HepG2 (cell line): ENCODE results near the gene ZIK1. TPM values are rescaled to one million over a fixed set of nuclear protein-coding genes. Genes with fewer than 3 reads are reported as not detected.

Experiments
- BCL6 ChIP-seq: IDR thresholded peaks from 2 replicates; pipeline ENCODE4 v1.6.1; 2016; ENCODE audit warnings: missing genetic modification reagents, missing compliant biosample characterization
- CEBPG ChIP-seq: IDR thresholded peaks from 2 replicates; pipeline ENCODE4 v1.6.1; 2016
- HNRNPL ChIP-seq: fragments of 200-400 bp; formaldehyde crosslinking; IDR thresholded peaks from 2 replicates; pipeline ENCODE4 v1.6.1; 2017; ENCODE audit warnings: mild to moderate bottlenecking, low read depth, low read length
- KLF16 ChIP-seq, 2 experiments: sonication (generic) in 1 of 2; formaldehyde crosslinking in 1 of 2; IDR thresholded peaks; 2 replicates each; pipeline versions ENCODE4 v1.6.1 to v1.8.0; 2016 to 2023; ENCODE audit warnings: missing genetic modification reagents in 2 of 2, missing compliant biosample characterization in 1 of 2
- NFIB ChIP-seq: sonication (generic); formaldehyde crosslinking; IDR thresholded peaks from 2 replicates; pipeline ENCODE4 v1.9.0; 2021; ENCODE audit warnings: missing genetic modification reagents, mild to moderate bottlenecking, borderline replicate concordance
- PITX1 ChIP-seq: sonication (generic); formaldehyde crosslinking; IDR thresholded peaks from 2 replicates; pipeline ENCODE4 v1.5.1; 2020; ENCODE audit warnings: mild to moderate bottlenecking, missing genetic modification reagents
- POLR2AphosphoS5 ChIP-seq: IDR thresholded peaks from 2 replicates; pipeline ENCODE4 v1.6.1; 2012; ENCODE audit warnings: low read depth, low read length
- SCMH1 ChIP-seq: sonication (generic); formaldehyde crosslinking; IDR thresholded peaks from 2 replicates; pipeline ENCODE4 v1.9.0; 2021; ENCODE audit warnings: missing genetic modification reagents, mild to moderate bottlenecking, borderline replicate concordance
- SP2 ChIP-seq: sonication (generic); formaldehyde crosslinking; IDR thresholded peaks from 2 replicates; pipeline ENCODE4 v1.5.1; 2020; ENCODE audit warnings: mild to moderate bottlenecking, missing genetic modification reagents
- TAF1 ChIP-seq: sonication (generic); formaldehyde crosslinking; IDR thresholded peaks from 2 replicates; pipeline ENCODE4 v1.4.0; 2020; ENCODE audit warnings: missing genetic modification reagents
- ZBTB3 ChIP-seq: sonication (generic); formaldehyde crosslinking; IDR thresholded peaks from 2 replicates; pipeline ENCODE4 v1.4.0; 2020; ENCODE audit warnings: low read depth, mild to moderate bottlenecking, moderate library complexity, missing genetic modification reagents, borderline replicate concordance
- ZC3H13 ChIP-seq: sonication (generic); formaldehyde crosslinking; IDR thresholded peaks from 2 replicates; pipeline ENCODE4 v1.8.1; 2023; ENCODE audit warnings: mild to moderate bottlenecking, missing genetic modification reagents, moderate library complexity
- ZFP90 ChIP-seq: sonication (generic); formaldehyde crosslinking; IDR thresholded peaks from 2 replicates; pipeline ENCODE4 v1.8.0; 2022; ENCODE audit warnings: missing genetic modification reagents, mild to moderate bottlenecking, inconsistent platforms, borderline replicate concordance
- ZNF337 ChIP-seq: sonication (generic); formaldehyde crosslinking; IDR thresholded peaks from 2 replicates; pipeline ENCODE4 v1.5.1; 2020; ENCODE audit warnings: missing genetic modification reagents, low read depth, mild to moderate bottlenecking, borderline replicate concordance
- ZNF780A ChIP-seq: sonication (generic); formaldehyde crosslinking; IDR thresholded peaks from 2 replicates; pipeline ENCODE4 v1.8.0; 2022; ENCODE audit warnings: mild to moderate bottlenecking, missing genetic modification reagents, moderate library complexity
- ZNF850 ChIP-seq: sonication (generic); formaldehyde crosslinking; conservative IDR thresholded peaks from 2 replicates; pipeline ENCODE4 v1.9.0; 2021; ENCODE audit warnings: mild to moderate bottlenecking, missing genetic modification reagents
- polyA plus RNA-seq, 8 experiments: library from polyadenylated mRNA; depleted of rRNA in 3 of 8; stranded (reverse) in 7 of 8; unstranded in 1 of 8; fragments of >200 nt; fragmentation: Illumina TruSeq in 4 of 8; extraction: Trizol in 4 of 8; gene quantifications; 2 replicates each; pipeline versions ENCODE4 v1.2.1 to v1.2.3, GENCODE V29; 2011 to 2016; ENCODE audit warnings: low read depth in 4 of 8, missing spikeins in 1 of 8, mixed read lengths in 1 of 8; ENCODE audit not compliant: insufficient read depth in 1 of 8
- total RNA-seq, 5 experiments: library from RNA; depleted of rRNA; stranded (reverse); fragments of >200 nt; fragmentation: Illumina TruSeq; extraction: Trizol; gene quantifications; 2 replicates each; pipeline ENCODE4 v1.2.3, GENCODE V29; 2016; ENCODE audit warnings: low read depth in 1 of 5
- TF ChIP-seq, protein P1 (sequence below): IDR thresholded peaks from 2 replicates; pipeline ENCODE4 v1.6.1; 2016; ENCODE audit warnings: mild to moderate bottlenecking
- TF ChIP-seq, protein P2 (sequence below): sonication (generic); formaldehyde crosslinking; IDR thresholded peaks from 2 replicates; pipeline ENCODE4 v1.8.1; 2023; ENCODE audit warnings: mild to moderate bottlenecking, missing genetic modification reagents
- TF ChIP-seq, protein P3 (sequence below): sonication (generic); formaldehyde crosslinking; IDR thresholded peaks from 2 replicates; pipeline ENCODE4 v1.4.0; 2020; ENCODE audit warnings: missing genetic modification reagents
- TF ChIP-seq, protein P4 (sequence below): sonication (generic); formaldehyde crosslinking; IDR thresholded peaks from 2 replicates; pipeline ENCODE4 v1.4.0; 2020; ENCODE audit warnings: mild to moderate bottlenecking, missing genetic modification reagents
- TF ChIP-seq, protein P5 (sequence below): sonication (generic); formaldehyde crosslinking; IDR thresholded peaks from 2 replicates; pipeline ENCODE4 v1.4.0; 2020; ENCODE audit warnings: mild to moderate bottlenecking, missing genetic modification reagents

ZIK1 gene
- total and polyA plus RNA-seq, 2 of the 13 experiments (the other 11 are each of a cell fraction or from before 2014, with no cell fraction given): 2.1 to 7.2 TPM

DNA sequence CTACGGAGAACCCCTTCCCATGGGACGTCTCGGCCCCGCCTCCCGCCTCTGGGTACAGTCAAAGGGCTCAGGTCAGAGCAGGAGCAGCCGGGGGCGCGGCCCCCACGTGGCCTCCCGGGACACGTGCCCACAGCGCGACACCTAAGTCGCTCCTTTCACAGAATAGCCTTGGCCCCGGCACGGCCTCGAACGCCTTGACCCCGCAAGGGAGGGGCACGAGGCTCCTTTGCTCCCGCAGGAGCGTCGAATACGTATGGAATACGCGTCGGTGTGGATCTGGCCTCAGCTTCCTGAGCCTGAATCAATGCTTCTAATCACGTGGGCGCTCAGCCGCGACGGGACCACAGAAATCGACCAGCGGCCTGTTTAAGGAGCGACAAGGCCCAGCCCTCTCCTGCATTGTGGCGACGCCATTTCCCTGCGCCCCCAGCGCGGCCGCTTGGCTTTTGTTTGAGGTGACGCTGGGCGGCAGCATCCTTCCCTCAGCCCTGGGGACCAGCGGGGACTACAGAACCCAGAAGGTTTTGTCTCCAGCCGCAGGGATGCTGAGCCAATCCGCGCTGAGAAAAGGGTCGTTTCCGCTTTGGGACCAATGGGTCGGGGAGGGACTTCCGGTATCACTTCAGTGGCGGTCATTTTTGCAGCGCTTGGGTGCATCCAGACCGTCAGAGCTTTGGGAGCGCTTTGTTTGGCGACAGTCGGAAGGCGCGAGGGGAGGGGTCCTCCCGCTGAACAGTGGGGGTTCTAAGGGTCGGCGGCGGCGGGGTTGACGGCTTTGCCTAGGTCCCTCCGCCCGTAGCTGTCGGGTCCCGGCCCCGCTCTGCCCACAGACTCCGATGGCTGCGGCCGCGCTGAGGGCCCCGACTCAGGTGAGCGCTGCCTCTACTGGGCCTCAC is at the start of gene ZIK1 (continued):
- TF ChIP-seq, protein P1, sequence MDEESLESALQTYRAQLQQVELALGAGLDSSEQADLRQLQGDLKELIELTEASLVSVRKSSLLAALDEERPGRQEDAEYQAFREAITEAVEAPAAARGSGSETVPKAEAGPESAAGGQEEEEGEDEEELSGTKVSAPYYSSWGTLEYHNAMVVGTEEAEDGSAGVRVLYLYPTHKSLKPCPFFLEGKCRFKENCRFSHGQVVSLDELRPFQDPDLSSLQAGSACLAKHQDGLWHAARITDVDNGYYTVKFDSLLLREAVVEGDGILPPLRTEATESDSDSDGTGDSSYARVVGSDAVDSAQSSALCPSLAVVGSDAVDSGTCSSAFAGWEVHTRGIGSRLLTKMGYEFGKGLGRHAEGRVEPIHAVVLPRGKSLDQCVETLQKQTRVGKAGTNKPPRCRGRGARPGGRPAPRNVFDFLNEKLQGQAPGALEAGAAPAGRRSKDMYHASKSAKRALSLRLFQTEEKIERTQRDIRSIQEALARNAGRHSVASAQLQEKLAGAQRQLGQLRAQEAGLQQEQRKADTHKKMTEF (CRISPR knock-in tag): no peak
- TF ChIP-seq NFIB (0 out of 2 replicates have a peak, but pooled peaks have one; percentile 26), ZNF780A (no peak), ZNF850 (CRISPR knock-in tag) (no peak), ZNF337 (no peak), SP2 (peak; percentile 89), PITX1 (CRISPR knock-in tag) (no peak), HNRNPL (no peak), TAF1 (CRISPR knock-in tag) (peak; percentile 18; the same call in 1 of the 2 replicates), BCL6 (CRISPR knock-in tag) (no peak), KLF16 (CRISPR knock-in tag; IDR thresholded peaks at IDR 0.05) (0 out of 4 replicates have a peak, but pooled peaks of 1 of the 2 experiments have one; percentile 19), ZC3H13 (CRISPR knock-in tag) (no peak), CEBPG (CRISPR knock-in tag) (no peak), ZFP90 (CRISPR knock-in tag) (no peak), SCMH1 (CRISPR knock-in tag) (no peak), ZBTB3 (CRISPR knock-in tag) (no peak), POLR2AphosphoS5 (peak; percentile 38; the same call in 1 of the 2 replicates)
- TF ChIP-seq, protein P2, sequence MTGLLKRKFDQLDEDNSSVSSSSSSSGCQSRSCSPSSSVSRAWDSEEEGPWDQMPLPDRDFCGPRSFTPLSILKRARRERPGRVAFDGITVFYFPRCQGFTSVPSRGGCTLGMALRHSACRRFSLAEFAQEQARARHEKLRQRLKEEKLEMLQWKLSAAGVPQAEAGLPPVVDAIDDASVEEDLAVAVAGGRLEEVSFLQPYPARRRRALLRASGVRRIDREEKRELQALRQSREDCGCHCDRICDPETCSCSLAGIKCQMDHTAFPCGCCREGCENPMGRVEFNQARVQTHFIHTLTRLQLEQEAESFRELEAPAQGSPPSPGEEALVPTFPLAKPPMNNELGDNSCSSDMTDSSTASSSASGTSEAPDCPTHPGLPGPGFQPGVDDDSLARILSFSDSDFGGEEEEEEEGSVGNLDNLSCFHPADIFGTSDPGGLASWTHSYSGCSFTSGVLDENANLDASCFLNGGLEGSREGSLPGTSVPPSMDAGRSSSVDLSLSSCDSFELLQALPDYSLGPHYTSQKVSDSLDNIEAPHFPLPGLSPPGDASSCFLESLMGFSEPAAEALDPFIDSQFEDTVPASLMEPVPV (CRISPR knock-in tag): no peak
- TF ChIP-seq, protein P3, sequence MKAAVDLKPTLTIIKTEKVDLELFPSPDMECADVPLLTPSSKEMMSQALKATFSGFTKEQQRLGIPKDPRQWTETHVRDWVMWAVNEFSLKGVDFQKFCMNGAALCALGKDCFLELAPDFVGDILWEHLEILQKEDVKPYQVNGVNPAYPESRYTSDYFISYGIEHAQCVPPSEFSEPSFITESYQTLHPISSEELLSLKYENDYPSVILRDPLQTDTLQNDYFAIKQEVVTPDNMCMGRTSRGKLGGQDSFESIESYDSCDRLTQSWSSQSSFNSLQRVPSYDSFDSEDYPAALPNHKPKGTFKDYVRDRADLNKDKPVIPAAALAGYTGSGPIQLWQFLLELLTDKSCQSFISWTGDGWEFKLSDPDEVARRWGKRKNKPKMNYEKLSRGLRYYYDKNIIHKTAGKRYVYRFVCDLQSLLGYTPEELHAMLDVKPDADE: no peak
- TF ChIP-seq, protein P4, sequence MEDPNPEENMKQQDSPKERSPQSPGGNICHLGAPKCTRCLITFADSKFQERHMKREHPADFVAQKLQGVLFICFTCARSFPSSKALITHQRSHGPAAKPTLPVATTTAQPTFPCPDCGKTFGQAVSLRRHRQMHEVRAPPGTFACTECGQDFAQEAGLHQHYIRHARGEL: no peak
- TF ChIP-seq, protein P5, sequence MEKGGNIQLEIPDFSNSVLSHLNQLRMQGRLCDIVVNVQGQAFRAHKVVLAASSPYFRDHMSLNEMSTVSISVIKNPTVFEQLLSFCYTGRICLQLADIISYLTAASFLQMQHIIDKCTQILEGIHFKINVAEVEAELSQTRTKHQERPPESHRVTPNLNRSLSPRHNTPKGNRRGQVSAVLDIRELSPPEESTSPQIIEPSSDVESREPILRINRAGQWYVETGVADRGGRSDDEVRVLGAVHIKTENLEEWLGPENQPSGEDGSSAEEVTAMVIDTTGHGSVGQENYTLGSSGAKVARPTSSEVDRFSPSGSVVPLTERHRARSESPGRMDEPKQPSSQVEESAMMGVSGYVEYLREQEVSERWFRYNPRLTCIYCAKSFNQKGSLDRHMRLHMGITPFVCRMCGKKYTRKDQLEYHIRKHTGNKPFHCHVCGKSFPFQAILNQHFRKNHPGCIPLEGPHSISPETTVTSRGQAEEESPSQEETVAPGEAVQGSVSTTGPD (CRISPR knock-in tag): no peak
